ENCODE data around the gene AGTR1.

- no peak for TF ChIP-seq CTCF (IDR thresholded peaks at IDR 0.05)
- TF ChIP-seq POLR2A (IDR thresholded peaks at IDR 0.05): no peak
- TF ChIP-seq EP300 (IDR thresholded peaks at IDR 0.05): no peak
Measured at GRCh38 chr3:148659512-148659911, 38.2 kb upstream of the AGTR1 start.
